HepG2 (cell line): ENCODE results near the gene SLC24A4. TPM values are rescaled to one million over a fixed set of nuclear protein-coding genes. Genes with fewer than 3 reads are reported as not detected.

Experiments used
- ATAC-seq: fragments of 200-7000 bp; cut with Tn5 transposase; 3 replicates; pipeline ENCODE4 v1.9.1; 2020; ENCODE audit warnings: mild to moderate bottlenecking, moderate library complexity
- BruUV-seq: library from RNA; stranded (reverse); fragments of 400-500 nt; replicated peaks from 2 replicates; lab custom pipeline; 2021; lab: Mats Ljungman, UMichigan
- CTCF ChIA-PET: fragments of 300-600 bp; formaldehyde crosslinking; extraction: SDS; loops from one replicate; lab custom pipeline; 2021; ENCODE audit warnings: low total read pairs, inconsistent platforms, low intra/inter-chr PET ratio; lab: Yijun Ruan, JAX
- POLR2A ChIA-PET: fragments of 350-600 bp; sonication (Branson Sonifier 250); formaldehyde crosslinking; loops from one replicate; lab custom pipeline; 2020; ENCODE audit warnings: antibody characterized with exemption, inconsistent platforms; lab: Yijun Ruan, JAX
- DNase-seq: peaks from one replicate; pipeline ENCODE4 v3.0.0-alpha.2; 2015; ENCODE audit warnings: low spot score
- FAIRE-seq: peaks from 3 replicates; lab custom pipeline; 2011; peaks lifted over from hg19 to GRCh38; lab: Jason Lieb, UNC
- H2AFZ ChIP-seq: one replicate; pipeline ENCODE4 v1.6.1; 2011; ENCODE audit warnings: low read length, inconsistent platforms
- H3K27ac ChIP-seq: fragments of 300-600 bp; 3 replicates; pipeline ENCODE4 v1.8.0; 2011; ENCODE audit warnings: mixed run types, mild to moderate bottlenecking, mixed read lengths, low read length, inconsistent platforms; ENCODE audit not compliant: insufficient read depth; ENCODE audit errors: extremely low read length
- H3K27me3 ChIP-seq, 2 experiments: fragments of 200-600 bp in 1 of 2; 2 replicates in 1 of 2; 3 replicates in 1 of 2; pipeline versions ENCODE4 v1.6.0 to v1.8.0; 2011; ENCODE audit warnings: low read length in 2 of 2, mild to moderate bottlenecking in 2 of 2, moderate library complexity in 2 of 2, inconsistent platforms in 1 of 2; ENCODE audit not compliant: insufficient read depth in 2 of 2, control insufficient read depth in 1 of 2
- H3K36me3 ChIP-seq, 2 experiments: fragments of 200-600 bp in 1 of 2; replicated peaks in 1 of 2; 2 replicates in 1 of 2; 3 replicates in 1 of 2; pipeline versions ENCODE4 v1.5.1 to v1.8.0; 2011; ENCODE audit warnings: low read length in 2 of 2, inconsistent platforms in 1 of 2; ENCODE audit not compliant: insufficient read depth in 2 of 2, control insufficient read depth in 1 of 2
- H3K4me1 ChIP-seq: 2 replicates; pipeline ENCODE4 v1.5.1; 2012; ENCODE audit warnings: low read length, inconsistent platforms; ENCODE audit not compliant: insufficient read depth
- H3K4me2 ChIP-seq: 2 replicates; pipeline ENCODE4 v1.6.0; 2011; ENCODE audit warnings: low read depth, low read length, inconsistent platforms
- H3K4me3 ChIP-seq, 3 experiments: fragments of 200-600 bp in 1 of 3; sonication (generic), shearing (Covaris generic) in 1 of 3; replicated peaks in 1 of 3; 2 replicates each; pipeline ENCODE4 v1.5.1; 2011 to 2016; ENCODE audit warnings: low read length in 3 of 3, inconsistent platforms in 2 of 3, low read depth in 2 of 3, mild to moderate bottlenecking in 2 of 3, control low read depth in 1 of 3, mixed read lengths in 1 of 3; ENCODE audit not compliant: insufficient read depth in 1 of 3
- H3K79me2 ChIP-seq: one replicate; pipeline ENCODE4 v1.6.1; 2011; ENCODE audit warnings: low read length, inconsistent platforms; ENCODE audit not compliant: insufficient read depth
- H3K9ac ChIP-seq: 2 replicates; pipeline ENCODE4 v1.6.0; 2011; ENCODE audit warnings: mild to moderate bottlenecking, low read depth, low read length, inconsistent platforms; ENCODE audit not compliant: insufficient read depth
- H3K9me3 ChIP-seq: 2 replicates; pipeline ENCODE4 v1.5.1; 2012; ENCODE audit warnings: mild to moderate bottlenecking, low read length
- H4K20me1 ChIP-seq: 2 replicates; pipeline ENCODE4 v1.6.0; 2011; ENCODE audit warnings: inconsistent platforms, mild to moderate bottlenecking, low read length, moderate library complexity; ENCODE audit not compliant: insufficient read depth
- CEBPZ ChIP-seq: IDR thresholded peaks from 2 replicates; pipeline ENCODE4 v1.6.1; 2012; ENCODE audit warnings: low read length, improper control_type of control experiment
- CHD2 ChIP-seq: IDR thresholded peaks from 2 replicates; pipeline ENCODE4 v1.6.1; 2011; ENCODE audit warnings: low read depth, low read length, improper control_type of control experiment
- HNF4A ChIP-seq: sonication (generic); formaldehyde crosslinking; IDR thresholded peaks from 2 replicates; pipeline ENCODE4 v1.4.0; 2020; ENCODE audit warnings: missing genetic modification reagents
- IRX3 ChIP-seq: sonication (generic); formaldehyde crosslinking; IDR thresholded peaks from 2 replicates; pipeline ENCODE4 v1.8.1; 2023; ENCODE audit warnings: mild to moderate bottlenecking, low read depth, missing genetic modification reagents, borderline replicate concordance
- MXD4 ChIP-seq: IDR thresholded peaks from 2 replicates; pipeline ENCODE4 v1.6.1; 2016; ENCODE audit warnings: mild to moderate bottlenecking, missing biosample characterization, missing genetic modification reagents
- ZFX ChIP-seq: sonication (generic); formaldehyde crosslinking; IDR thresholded peaks from 2 replicates; pipeline ENCODE4 v1.4.0; 2020; ENCODE audit warnings: mild to moderate bottlenecking, low read depth, missing genetic modification reagents, moderate library complexity
- ZNF33A ChIP-seq: sonication (generic); formaldehyde crosslinking; IDR thresholded peaks from 2 replicates; pipeline ENCODE4 v1.5.1; 2020; ENCODE audit warnings: missing genetic modification reagents, mild to moderate bottlenecking, moderate library complexity, borderline replicate concordance
- ZNF768 ChIP-seq: sonication (generic); formaldehyde crosslinking; IDR thresholded peaks from 2 replicates; pipeline ENCODE4 v1.4.0; 2020; ENCODE audit warnings: missing genetic modification reagents
- ZNF839 ChIP-seq: sonication (generic); formaldehyde crosslinking; IDR thresholded peaks from 2 replicates; pipeline ENCODE4 v1.4.0; 2020; ENCODE audit warnings: missing genetic modification reagents, mild to moderate bottlenecking, borderline replicate concordance
- ZSCAN22 ChIP-seq: sonication (generic); formaldehyde crosslinking; IDR thresholded peaks from 2 replicates; pipeline ENCODE4 v1.4.0; 2020; ENCODE audit warnings: mild to moderate bottlenecking, missing genetic modification reagents
- WGBS: methylation state at CpG from one replicate; pipeline ENCODE4 v1.1.6; 2017; ENCODE audit warnings: low lambda C conversion rate; 5-methylcytosine and 5-hydroxymethylcytosine counted together
- in situ Hi-C: cut with HindIII; loops from 2 replicates; pipeline ENCODE4 v1.10.0; 2017; ENCODE audit warnings: low pct_unique_long_range_greater_than_20kb; ENCODE audit not compliant: extremely low pct_ligation_motif_present
- intact Hi-C: fragments of 100-400 bp; cut with micrococcal nuclease; formaldehyde crosslinking; loops from one replicate; pipeline ENCODE4 v1.10.0; 2022; ENCODE audit not compliant: unreplicated experiment
- polyA plus RNA-seq, 8 experiments: library from polyadenylated mRNA; depleted of rRNA in 3 of 8; stranded (reverse) in 7 of 8; unstranded in 1 of 8; fragments of >200 nt; fragmentation: Illumina TruSeq in 4 of 8; extraction: Trizol in 4 of 8; gene quantifications; 2 replicates each; pipeline versions ENCODE4 v1.2.1 to v1.2.3, GENCODE V29; 2011 to 2016; ENCODE audit warnings: low read depth in 4 of 8, missing spikeins in 1 of 8, mixed read lengths in 1 of 8; ENCODE audit not compliant: insufficient read depth in 1 of 8
- total RNA-seq, 5 experiments: library from RNA; depleted of rRNA; stranded (reverse); fragments of >200 nt; fragmentation: Illumina TruSeq; extraction: Trizol; gene quantifications; 2 replicates each; pipeline ENCODE4 v1.2.3, GENCODE V29; 2016; ENCODE audit warnings: low read depth in 1 of 5

Gene SLC24A4
- total and polyA plus RNA-seq, 2 of the 13 experiments (the other 11 are each of a cell fraction or from before 2014, with no cell fraction given), result not detected

- CTCF ChIA-PET, result no interaction called here
- intact Hi-C loops, result no loop called here
These were observed 82.0 kb downstream of the SLC24A4 start for GRCh38 chr14:92404938-92405337.

GRCh38 chr14:92407410-92407809, 84.4 kb downstream of the SLC24A4 start:
- Histone ChIP-seq H2AFZ (no peak overlapping the region), H3K9ac (no peak overlapping the region), H3K36me3 (no peaks in the 10 kb centered on the region), H3K79me2 (no peaks in the 10 kb centered on the region), H3K4me2 (no peak overlapping the region), H3K27ac (no peak overlapping the region), H3K27me3 (peaks cover 1 to 4% of the 10 kb centered on the region in 2 experiments; a peak in 1 of 5 replicates), H4K20me1 (no peaks in the 10 kb centered on the region), H3K9me3 (peaks cover 7% of the 10 kb centered on the region; the same call in 1 of the 2 replicates), H3K4me1 (no peaks in the 10 kb centered on the region), H3K4me3 (no peak overlapping the region)
- in situ Hi-C loops, result no loop called here
- FAIRE-seq (no peak), DNase-seq (no peak), ATAC-seq (no peak)
- BruUV-seq, result no TSS peak
- ChIA-PET CTCF (no interaction called here), POLR2A (no interaction called here)
- TF ChIP-seq ZFX (CRISPR knock-in tag) (no peak), HNF4A (CRISPR knock-in tag) (no peak), ZNF839 (CRISPR knock-in tag) (no peak), IRX3 (CRISPR knock-in tag) (no peak), ZNF33A (CRISPR knock-in tag) (no peak), CEBPZ (no peak), ZSCAN22 (no peak), CHD2 (no peak)
- intact Hi-C loops, result no loop called here
- WGBS, result 0% methylated on average over 1 of the region's 1 CpG

More at GRCh38 chr14:92404938-92405337, 82.0 kb downstream of the SLC24A4 start:
- Histone ChIP-seq H2AFZ (no peak overlapping the region), H3K27me3 (peaks cover 4% of the 10 kb centered on the region in 2 experiments; a peak in 2 of 5 replicates), H3K4me3 (no peak overlapping the region), H3K27ac (no peak overlapping the region), H4K20me1 (no peaks in the 10 kb centered on the region), H3K9ac (no peak overlapping the region), H3K9me3 (peaks cover 7% of the 10 kb centered on the region; the same call in 1 of the 2 replicates), H3K4me2 (no peak overlapping the region), H3K4me1 (no peaks in the 10 kb centered on the region), H3K36me3 (no peaks in the 10 kb centered on the region), H3K79me2 (no peaks in the 10 kb centered on the region)
- in situ Hi-C loops, result no loop called here
- DNase-seq (no peak), FAIRE-seq (no peak), ATAC-seq (no peak)
- POLR2A ChIA-PET, result no interaction called here
- 5% methylated on average over 2 of the region's 2 CpGs for WGBS
- TF ChIP-seq ZNF768 (CRISPR knock-in tag) (peak; percentile 76; the same call in 1 of the 2 replicates), MXD4 (CRISPR knock-in tag) (no peak)
- no TSS peak for BruUV-seq
